Sigmoid colon (tissue), 3 donors: ENCODE data around the gene ARRB2.

Source experiments
- POLR2A ChIP-seq, 2 donors: fragments of 450-650 bp; IDR thresholded peaks; one replicate each; pipeline ENCODE4 v1.6.1; 2016; ENCODE audit warnings: antibody characterized with exemption in 2 of 2, mild to moderate bottlenecking in 2 of 2, moderate library complexity in 2 of 2
- TF ChIP-seq, protein P1 (sequence below), 4 experiments: fragments of 450-650 bp in 3 of 4; fragments of 200-600 bp in 1 of 4; IDR thresholded peaks; one replicate each; pipeline ENCODE4 v1.5.1; 2016 to 2019; ENCODE audit warnings: antibody characterized with exemption in 4 of 4, mild to moderate bottlenecking in 3 of 4, moderate library complexity in 2 of 4

DNA sequence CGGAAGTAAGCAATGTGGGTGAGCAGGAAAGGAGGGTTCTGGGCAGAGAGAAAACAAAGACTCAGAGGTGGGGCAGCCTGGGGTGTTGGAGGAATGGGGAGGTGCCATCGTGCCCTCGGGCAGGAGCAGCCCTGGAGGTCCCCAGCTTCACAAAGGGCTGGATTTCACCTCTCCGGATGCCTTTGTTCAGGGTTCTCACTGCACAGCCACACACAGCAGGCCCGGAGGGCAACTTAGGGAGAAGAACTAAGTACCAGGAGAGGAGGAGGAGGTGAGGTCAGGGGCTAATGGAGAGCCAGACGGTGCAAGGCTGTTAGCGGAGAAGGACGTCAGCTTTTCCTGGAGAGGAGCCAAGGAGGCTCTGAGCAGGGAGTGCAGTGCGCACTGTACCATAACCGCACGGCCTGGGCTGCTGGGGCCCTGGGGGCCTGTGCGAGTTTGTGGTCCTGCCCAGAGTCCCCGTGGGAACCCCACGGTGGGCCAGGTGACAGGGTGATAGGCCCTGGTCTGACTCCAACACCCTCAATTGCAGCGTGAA lies 9.3 kb downstream of the ARRB2 start:
- TF ChIP-seq, protein P1, sequence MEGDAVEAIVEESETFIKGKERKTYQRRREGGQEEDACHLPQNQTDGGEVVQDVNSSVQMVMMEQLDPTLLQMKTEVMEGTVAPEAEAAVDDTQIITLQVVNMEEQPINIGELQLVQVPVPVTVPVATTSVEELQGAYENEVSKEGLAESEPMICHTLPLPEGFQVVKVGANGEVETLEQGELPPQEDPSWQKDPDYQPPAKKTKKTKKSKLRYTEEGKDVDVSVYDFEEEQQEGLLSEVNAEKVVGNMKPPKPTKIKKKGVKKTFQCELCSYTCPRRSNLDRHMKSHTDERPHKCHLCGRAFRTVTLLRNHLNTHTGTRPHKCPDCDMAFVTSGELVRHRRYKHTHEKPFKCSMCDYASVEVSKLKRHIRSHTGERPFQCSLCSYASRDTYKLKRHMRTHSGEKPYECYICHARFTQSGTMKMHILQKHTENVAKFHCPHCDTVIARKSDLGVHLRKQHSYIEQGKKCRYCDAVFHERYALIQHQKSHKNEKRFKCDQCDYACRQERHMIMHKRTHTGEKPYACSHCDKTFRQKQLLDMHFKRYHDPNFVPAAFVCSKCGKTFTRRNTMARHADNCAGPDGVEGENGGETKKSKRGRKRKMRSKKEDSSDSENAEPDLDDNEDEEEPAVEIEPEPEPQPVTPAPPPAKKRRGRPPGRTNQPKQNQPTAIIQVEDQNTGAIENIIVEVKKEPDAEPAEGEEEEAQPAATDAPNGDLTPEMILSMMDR (IDR thresholded peaks at IDR 0.05), result no peak
- no peak for TF ChIP-seq POLR2A (IDR thresholded peaks at IDR 0.05)
